ENCODE results near the gene PTPRF. TPM values are rescaled to one million over a fixed set of nuclear protein-coding genes. Genes with fewer than 3 reads are reported as not detected.

PTPRF gene
- total RNA-seq, 4 donors from 2014 or later: 204 to 236 (median 231) TPM

DNA sequence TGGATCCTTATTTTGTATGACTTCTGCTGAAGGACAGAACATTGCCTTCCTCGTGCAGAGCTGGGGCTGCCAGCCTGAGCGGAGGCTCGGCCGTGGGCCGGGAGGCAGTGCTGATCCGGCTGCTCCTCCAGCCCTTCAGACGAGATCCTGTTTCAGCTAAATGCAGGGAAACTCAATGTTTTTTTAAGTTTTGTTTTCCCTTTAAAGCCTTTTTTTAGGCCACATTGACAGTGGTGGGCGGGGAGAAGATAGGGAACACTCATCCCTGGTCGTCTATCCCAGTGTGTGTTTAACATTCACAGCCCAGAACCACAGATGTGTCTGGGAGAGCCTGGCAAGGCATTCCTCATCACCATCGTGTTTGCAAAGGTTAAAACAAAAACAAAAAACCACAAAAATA, 91.8 kb downstream of the PTPRF start:
- no peak overlapping the region for H3K4me3 ChIP-seq (ENCODE audit: low read depth, poor library complexity, severe bottlenecking)
- DNase-seq (ENCODE audit: low spot score in 2 of 2): no peak
- 72 to 75% methylated on average over 10 of the region's 10 CpGs for WGBS, 2 donors
- TF ChIP-seq, protein P1, sequence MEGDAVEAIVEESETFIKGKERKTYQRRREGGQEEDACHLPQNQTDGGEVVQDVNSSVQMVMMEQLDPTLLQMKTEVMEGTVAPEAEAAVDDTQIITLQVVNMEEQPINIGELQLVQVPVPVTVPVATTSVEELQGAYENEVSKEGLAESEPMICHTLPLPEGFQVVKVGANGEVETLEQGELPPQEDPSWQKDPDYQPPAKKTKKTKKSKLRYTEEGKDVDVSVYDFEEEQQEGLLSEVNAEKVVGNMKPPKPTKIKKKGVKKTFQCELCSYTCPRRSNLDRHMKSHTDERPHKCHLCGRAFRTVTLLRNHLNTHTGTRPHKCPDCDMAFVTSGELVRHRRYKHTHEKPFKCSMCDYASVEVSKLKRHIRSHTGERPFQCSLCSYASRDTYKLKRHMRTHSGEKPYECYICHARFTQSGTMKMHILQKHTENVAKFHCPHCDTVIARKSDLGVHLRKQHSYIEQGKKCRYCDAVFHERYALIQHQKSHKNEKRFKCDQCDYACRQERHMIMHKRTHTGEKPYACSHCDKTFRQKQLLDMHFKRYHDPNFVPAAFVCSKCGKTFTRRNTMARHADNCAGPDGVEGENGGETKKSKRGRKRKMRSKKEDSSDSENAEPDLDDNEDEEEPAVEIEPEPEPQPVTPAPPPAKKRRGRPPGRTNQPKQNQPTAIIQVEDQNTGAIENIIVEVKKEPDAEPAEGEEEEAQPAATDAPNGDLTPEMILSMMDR (IDR thresholded peaks at IDR 0.05): no peak
- no peak for TF ChIP-seq POLR2A (IDR thresholded peaks at IDR 0.05)
- intact Hi-C loops (cut with DNase I; ENCODE audit: low total_unique reads): no loop called here

DNA sequence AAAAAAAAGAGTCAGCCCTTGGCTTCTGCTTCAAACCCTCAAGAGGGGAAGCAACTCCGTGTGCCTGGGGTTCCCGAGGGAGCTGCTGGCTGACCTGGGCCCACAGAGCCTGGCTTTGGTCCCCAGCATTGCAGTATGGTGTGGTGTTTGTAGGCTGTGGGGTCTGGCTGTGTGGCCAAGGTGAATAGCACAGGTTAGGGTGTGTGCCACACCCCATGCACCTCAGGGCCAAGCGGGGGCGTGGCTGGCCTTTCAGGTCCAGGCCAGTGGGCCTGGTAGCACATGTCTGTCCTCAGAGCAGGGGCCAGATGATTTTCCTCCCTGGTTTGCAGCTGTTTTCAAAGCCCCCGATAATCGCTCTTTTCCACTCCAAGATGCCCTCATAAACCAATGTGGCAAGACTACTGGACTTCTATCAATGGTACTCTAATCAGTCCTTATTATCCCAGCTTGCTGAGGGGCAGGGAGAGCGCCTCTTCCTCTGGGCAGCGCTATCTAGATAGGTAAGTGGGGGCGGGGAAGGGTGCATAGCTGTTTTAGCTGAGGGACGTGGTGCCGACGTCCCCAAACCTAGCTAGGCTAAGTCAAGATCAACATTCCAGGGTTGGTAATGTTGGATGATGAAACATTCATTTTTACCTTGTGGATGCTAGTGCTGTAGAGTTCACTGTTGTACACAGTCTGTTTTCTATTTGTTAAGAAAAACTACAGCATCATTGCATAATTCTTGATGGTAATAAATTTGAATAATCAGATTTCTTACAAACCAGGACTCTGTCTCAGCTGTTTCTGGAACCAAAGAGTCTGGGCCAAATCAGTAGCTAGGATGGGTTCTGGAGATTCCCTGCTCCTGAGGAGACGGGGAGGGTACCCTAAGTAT, 92.5 kb downstream of the PTPRF start:
- DNase-seq (ENCODE audit: low spot score in 2 of 2): no peak
- TF ChIP-seq, protein P1 (IDR thresholded peaks at IDR 0.05): no peak
- no peak for TF ChIP-seq POLR2A (IDR thresholded peaks at IDR 0.05)
- WGBS, 2 donors: 83 to 87% methylated on average over 13 of the region's 13 CpGs
- no peak overlapping the region for H3K4me3 ChIP-seq (ENCODE audit: low read depth, poor library complexity, severe bottlenecking)
- intact Hi-C loops (cut with DNase I; ENCODE audit: low total_unique reads): no loop called here

DNA sequence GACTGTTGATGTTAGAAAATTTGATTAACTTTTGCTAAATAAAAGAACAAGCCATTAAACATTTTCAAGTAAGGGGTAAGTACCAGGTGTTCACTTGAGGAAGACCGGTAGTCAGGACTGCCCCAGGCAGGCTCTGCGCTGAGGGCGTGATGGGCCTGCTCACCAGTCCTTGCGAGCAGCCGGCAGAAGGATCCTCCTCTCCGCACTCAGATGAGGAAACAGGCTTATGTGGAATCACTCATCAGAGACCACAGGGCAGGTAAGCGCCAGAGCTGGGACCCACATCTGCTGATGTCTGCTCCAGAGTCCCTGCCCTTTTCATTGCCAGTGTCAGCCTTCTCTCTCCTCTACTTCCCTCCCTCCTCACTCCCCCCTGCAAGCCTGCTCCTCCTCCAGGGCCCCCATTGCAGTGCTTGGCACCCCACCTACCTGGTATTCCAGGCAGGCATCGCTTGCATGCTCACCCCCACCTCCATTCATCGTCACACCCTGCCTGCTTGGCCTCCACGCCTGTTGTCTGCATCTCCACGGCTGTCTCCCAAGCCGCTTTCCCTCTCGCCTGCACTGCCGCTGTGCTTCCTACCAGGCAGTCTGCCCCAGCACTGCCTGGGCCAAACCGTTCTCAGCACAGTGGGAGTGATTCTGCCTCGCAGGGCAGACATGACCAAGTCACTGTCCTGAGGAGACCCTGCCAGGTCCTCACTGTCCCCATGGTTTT, 94.5 kb downstream of the PTPRF start:
- WGBS, 2 donors: 87% methylated on average over 16 of the region's 16 CpGs
- DNase-seq (ENCODE audit: low spot score in 2 of 2): no peak
- intact Hi-C loops (cut with DNase I; ENCODE audit: low total_unique reads): no loop called here
- TF ChIP-seq, protein P1 (IDR thresholded peaks at IDR 0.05): no peak
- no peak for TF ChIP-seq POLR2A (IDR thresholded peaks at IDR 0.05)
- H3K4me3 ChIP-seq (ENCODE audit: low read depth, poor library complexity, severe bottlenecking): no peak overlapping the region

DNA sequence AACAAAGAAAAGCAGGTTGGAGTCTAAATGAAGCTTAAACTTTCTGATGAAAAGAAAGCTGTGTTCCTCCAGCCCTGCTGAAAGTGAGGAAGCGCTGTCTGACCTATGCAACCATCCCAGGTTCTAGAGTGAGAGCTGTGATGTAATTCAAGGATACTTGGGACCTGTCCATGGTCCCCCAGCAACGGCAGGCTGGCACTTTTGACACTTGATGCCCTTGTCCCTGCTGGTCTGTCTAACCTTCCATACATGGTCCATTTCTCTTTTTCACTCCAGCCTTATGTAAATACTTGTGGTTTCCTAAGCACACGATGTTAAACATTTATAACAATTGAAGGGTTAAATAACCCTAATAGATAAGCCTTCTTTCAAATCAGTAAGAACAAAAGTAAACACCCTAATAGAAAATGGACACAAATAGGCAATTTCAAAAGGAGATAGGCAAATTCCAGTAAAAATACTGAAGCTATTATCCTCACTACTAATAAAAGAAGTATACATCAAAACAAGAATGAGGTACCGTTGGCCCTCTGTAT, 101.5 kb downstream of the PTPRF start:
- H3K4me3 ChIP-seq (ENCODE audit: low read depth, poor library complexity, severe bottlenecking): no peak overlapping the region
- DNase-seq (ENCODE audit: low spot score in 2 of 2): no peak
- TF ChIP-seq, protein P1 (IDR thresholded peaks at IDR 0.05): no peak
- no peak for TF ChIP-seq POLR2A (IDR thresholded peaks at IDR 0.05)
- 59 to 65% methylated on average over 4 of the region's 4 CpGs for WGBS, 2 donors
- intact Hi-C loops (cut with DNase I; ENCODE audit: low total_unique reads): no loop called here

DNA sequence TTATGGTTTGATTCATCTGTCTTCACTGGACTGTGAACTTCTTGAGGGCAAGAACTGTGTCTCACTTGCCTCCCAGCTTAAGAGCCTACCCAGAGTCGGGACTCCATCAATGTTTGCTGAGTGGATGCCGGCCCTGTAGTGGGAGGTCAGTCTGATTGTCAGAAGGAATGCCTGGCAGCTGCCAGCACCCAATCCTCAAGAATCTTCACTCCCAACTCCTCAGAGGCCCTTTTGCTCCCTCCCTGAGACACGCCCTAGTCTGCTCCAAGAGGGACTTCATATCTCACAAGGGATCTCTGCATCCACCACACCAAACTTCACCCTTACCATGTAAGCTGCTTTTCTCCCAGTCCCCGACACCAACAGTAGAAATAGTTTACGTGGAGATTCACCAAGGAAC, 104.0 kb downstream of the PTPRF start:
- no peak for DNase-seq (ENCODE audit: low spot score in 2 of 2)
- no peak for TF ChIP-seq POLR2A (IDR thresholded peaks at IDR 0.05)
- TF ChIP-seq, protein P1 (IDR thresholded peaks at IDR 0.05): no peak
- no peak overlapping the region for H3K4me3 ChIP-seq (ENCODE audit: low read depth, poor library complexity, severe bottlenecking)
- intact Hi-C loops (cut with DNase I; ENCODE audit: low total_unique reads): no loop called here
- 68 to 71% methylated on average over 5 of the region's 5 CpGs for WGBS, 2 donors

All from lower leg skin (tissue), 4 donors.